Smooth muscle cell (in vitro differentiated cells): Measurements from ENCODE around the gene CAPN3. TPM values are rescaled to one million over a fixed set of nuclear protein-coding genes. Genes with fewer than 3 reads are reported as not detected.

Source experiments
- DNase-seq: peaks from one replicate; lab custom pipeline; 2025; ENCODE audit not compliant: unreplicated experiment; lab: John Stamatoyannopoulos, UW
- H2AFZ ChIP-seq: fragments of 200-600 bp; sonication (generic); 2 replicates; pipeline ENCODE4 v1.6.0; 2016; ENCODE audit warnings: antibody characterized with exemption, low read depth, mild to moderate bottlenecking
- H3F3A ChIP-seq: fragments of 200-600 bp; sonication (generic); 2 replicates; pipeline ENCODE4 v1.6.0; 2017; ENCODE audit warnings: antibody characterized with exemption, low read depth
- H3K27ac ChIP-seq: fragments of 200-600 bp; sonication (generic); 2 replicates; pipeline ENCODE4 v1.5.1; 2016; ENCODE audit warnings: low read depth, mild to moderate bottlenecking
- H3K27me3 ChIP-seq: fragments of 200-600 bp; sonication (generic); 2 replicates; pipeline ENCODE4 v1.6.1; 2016; ENCODE audit warnings: low read depth, mild to moderate bottlenecking
- H3K36me3 ChIP-seq: fragments of 200-600 bp; sonication (generic); 2 replicates; pipeline ENCODE4 v1.5.1; 2016; ENCODE audit warnings: low read depth
- H3K4me1 ChIP-seq: fragments of 200-600 bp; sonication (generic); 2 replicates; pipeline ENCODE4 v1.5.1; 2016; ENCODE audit warnings: low read depth
- H3K4me2 ChIP-seq: fragments of 200-600 bp; sonication (generic); 2 replicates; pipeline ENCODE4 v1.6.0; 2016; ENCODE audit warnings: mild to moderate bottlenecking
- H3K4me3 ChIP-seq: fragments of 200-600 bp; sonication (generic); 2 replicates; pipeline ENCODE4 v1.5.1; 2016; ENCODE audit warnings: mild to moderate bottlenecking
- H3K79me2 ChIP-seq: fragments of 200-600 bp; sonication (generic); 2 replicates; pipeline ENCODE4 v1.6.0; 2016; ENCODE audit warnings: low read depth, mild to moderate bottlenecking
- H3K9ac ChIP-seq: fragments of 200-600 bp; sonication (generic); 2 replicates; pipeline ENCODE4 v1.6.0; 2016; ENCODE audit warnings: low read depth
- H3K9me3 ChIP-seq: fragments of 200-600 bp; sonication (generic); replicated peaks from 2 replicates; pipeline ENCODE4 v1.5.1; 2016; ENCODE audit warnings: low read depth
- H4K20me1 ChIP-seq: fragments of 200-600 bp; sonication (generic); 2 replicates; pipeline ENCODE4 v1.6.0; 2016; ENCODE audit warnings: low read depth
- WGBS: methylation state at CpG from one replicate; pipeline ENCODE4 v1.1.7; 2016; ENCODE audit warnings: low lambda C conversion rate; 5-methylcytosine and 5-hydroxymethylcytosine counted together
- polyA plus RNA-seq: library from polyadenylated mRNA; unstranded; fragments of >200 nt; fragmentation: Nextera tagmentation; extraction: Ambion mirVana; gene quantifications from 2 replicates; pipeline ENCODE4 v1.2.1, GENCODE V29; 2016
- total RNA-seq: library from RNA; depleted of rRNA; stranded (reverse); fragments of >200 nt; gene quantifications from 2 replicates; pipeline ENCODE4 v1.2.3, GENCODE V29; 2014
- TF ChIP-seq, protein P1 (sequence below): fragments of 200-600 bp; sonication (generic); IDR thresholded peaks from 2 replicates; pipeline ENCODE4 v1.5.1; 2017; ENCODE audit warnings: borderline replicate concordance, mild to moderate bottlenecking, antibody characterized with exemption; ENCODE audit not compliant: insufficient read depth, poor library complexity, severe bottlenecking

Gene CAPN3
- total and polyA plus RNA-seq, 2 experiments from 2014 or later = 0.25 to 1.6 TPM

DNA sequence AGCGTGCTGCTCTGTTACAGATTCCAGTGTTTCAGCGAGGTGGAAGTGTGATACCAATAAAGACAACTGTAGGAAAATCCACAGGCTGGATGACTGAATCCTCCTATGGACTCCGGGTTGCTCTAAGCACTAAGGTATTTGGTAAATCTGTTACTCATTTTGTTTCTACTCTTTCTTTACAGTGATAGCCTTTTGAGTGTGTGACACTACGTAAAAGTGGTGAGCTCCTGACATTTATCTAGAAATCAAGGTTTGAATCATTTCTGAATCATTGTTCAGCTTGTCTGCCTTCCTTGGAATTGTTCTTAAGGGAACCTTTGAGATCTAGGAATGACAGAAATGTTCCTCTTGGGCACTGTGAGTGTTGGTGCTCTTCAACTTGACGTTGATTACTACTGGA lies 11.2 kb upstream of the CAPN3 start:
- Histone ChIP-seq H2AFZ (no peak overlapping the region), H3K4me2 (no peak overlapping the region), H3K4me3 (no peak overlapping the region), H3K36me3 (no peaks in the 10 kb centered on the region), H3F3A (no peaks in the 10 kb centered on the region), H3K9ac (no peak overlapping the region), H3K27me3 (no peaks in the 10 kb centered on the region), H3K9me3 (no peaks in the 10 kb centered on the region), H3K79me2 (no peaks in the 10 kb centered on the region), H4K20me1 (no peaks in the 10 kb centered on the region), H3K27ac (peak overlapping the region; percentile 22), H3K4me1 (no peaks in the 10 kb centered on the region)
- 54% methylated on average over 5 of the region's 5 CpGs for WGBS
- DNase-seq = no peak
- TF ChIP-seq, protein P1, sequence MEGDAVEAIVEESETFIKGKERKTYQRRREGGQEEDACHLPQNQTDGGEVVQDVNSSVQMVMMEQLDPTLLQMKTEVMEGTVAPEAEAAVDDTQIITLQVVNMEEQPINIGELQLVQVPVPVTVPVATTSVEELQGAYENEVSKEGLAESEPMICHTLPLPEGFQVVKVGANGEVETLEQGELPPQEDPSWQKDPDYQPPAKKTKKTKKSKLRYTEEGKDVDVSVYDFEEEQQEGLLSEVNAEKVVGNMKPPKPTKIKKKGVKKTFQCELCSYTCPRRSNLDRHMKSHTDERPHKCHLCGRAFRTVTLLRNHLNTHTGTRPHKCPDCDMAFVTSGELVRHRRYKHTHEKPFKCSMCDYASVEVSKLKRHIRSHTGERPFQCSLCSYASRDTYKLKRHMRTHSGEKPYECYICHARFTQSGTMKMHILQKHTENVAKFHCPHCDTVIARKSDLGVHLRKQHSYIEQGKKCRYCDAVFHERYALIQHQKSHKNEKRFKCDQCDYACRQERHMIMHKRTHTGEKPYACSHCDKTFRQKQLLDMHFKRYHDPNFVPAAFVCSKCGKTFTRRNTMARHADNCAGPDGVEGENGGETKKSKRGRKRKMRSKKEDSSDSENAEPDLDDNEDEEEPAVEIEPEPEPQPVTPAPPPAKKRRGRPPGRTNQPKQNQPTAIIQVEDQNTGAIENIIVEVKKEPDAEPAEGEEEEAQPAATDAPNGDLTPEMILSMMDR = no peak

- Histone ChIP-seq H3K9me3 (no peaks in the 10 kb centered on the region), H3K27me3 (no peaks in the 10 kb centered on the region), H4K20me1 (no peaks in the 10 kb centered on the region), H2AFZ (no peak overlapping the region), H3K9ac (no peak overlapping the region), H3K79me2 (no peaks in the 10 kb centered on the region), H3K27ac (peak overlapping the region; percentile 22), H3K36me3 (no peaks in the 10 kb centered on the region), H3K4me2 (no peak overlapping the region), H3K4me1 (no peaks in the 10 kb centered on the region), H3K4me3 (no peak overlapping the region), H3F3A (no peaks in the 10 kb centered on the region)
- no peak for DNase-seq
- TF ChIP-seq, protein P1 = no peak
- WGBS = 91% methylated on average over 2 of the region's 2 CpGs
These were observed 10.1 kb upstream of the CAPN3 start for GRCh38 chr15:42349186-42349585.

DNA sequence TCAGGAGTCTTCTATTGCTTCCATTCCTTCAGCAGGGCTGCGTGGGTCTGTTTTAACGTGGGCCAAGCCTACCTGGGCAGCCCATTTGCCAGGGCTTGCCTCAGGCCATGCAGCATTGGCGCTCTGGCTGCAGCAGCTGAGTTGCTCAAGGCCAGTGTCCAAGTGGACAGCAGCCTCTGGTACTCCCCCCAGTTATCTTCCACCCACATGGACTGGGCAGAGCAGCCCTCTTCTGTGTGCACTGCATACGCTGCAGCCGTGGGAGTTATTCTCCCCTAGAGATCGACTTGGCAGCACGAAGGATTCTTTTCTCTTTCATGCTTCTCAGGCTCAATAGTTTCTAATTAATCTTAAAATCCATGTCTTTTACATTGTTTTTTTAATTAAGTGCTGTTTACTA lies 6.9 kb upstream of the CAPN3 start:
- no peaks in the 10 kb centered on the region for H3K9me3 ChIP-seq
- H3K4me2 ChIP-seq = no peak overlapping the region
- no peaks in the 10 kb centered on the region for H3K79me2 ChIP-seq
- DNase-seq = no peak
- no peaks in the 10 kb centered on the region for H3F3A ChIP-seq
- TF ChIP-seq, protein P1 = no peak
- no peaks in the 10 kb centered on the region for H3K4me1 ChIP-seq
- no peak overlapping the region for H2AFZ ChIP-seq
- no peaks in the 10 kb centered on the region for H3K36me3 ChIP-seq
- H3K4me3 ChIP-seq = no peak overlapping the region
- H4K20me1 ChIP-seq = no peaks in the 10 kb centered on the region
- H3K9ac ChIP-seq = no peak overlapping the region
- no peak overlapping the region for H3K27ac ChIP-seq
- no peaks in the 10 kb centered on the region for H3K27me3 ChIP-seq
- WGBS = 86% methylated on average over 7 of the region's 7 CpGs

DNA sequence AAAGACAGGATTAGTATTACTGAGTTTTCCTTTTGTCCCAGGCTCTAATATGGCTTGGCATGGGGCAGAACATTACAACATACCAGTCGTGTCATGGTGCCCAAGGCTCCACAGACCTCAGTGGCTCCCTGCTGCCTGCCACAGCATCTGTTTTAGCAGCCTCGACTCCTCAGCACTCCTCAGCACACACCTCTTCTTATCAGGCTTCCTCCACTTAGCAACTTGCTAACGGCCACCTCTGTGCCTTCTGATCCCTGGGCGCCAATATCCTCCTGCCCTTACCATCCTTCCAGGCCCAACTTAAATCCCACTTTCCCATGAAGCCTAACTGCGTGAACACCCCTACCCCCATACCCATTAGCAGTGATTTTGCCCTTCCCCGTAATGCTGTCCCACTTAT lies 6.2 kb upstream of the CAPN3 start:
- H3K9me3 ChIP-seq = no peaks in the 10 kb centered on the region
- no peaks in the 10 kb centered on the region for H3K36me3 ChIP-seq
- no peaks in the 10 kb centered on the region for H3K4me1 ChIP-seq
- H3K4me2 ChIP-seq = no peak overlapping the region
- no peaks in the 10 kb centered on the region for H3K27me3 ChIP-seq
- no peak for DNase-seq
- no peaks in the 10 kb centered on the region for H3K79me2 ChIP-seq
- TF ChIP-seq, protein P1 = no peak
- no peak overlapping the region for H3K4me3 ChIP-seq
- no peak overlapping the region for H3K9ac ChIP-seq
- H3F3A ChIP-seq = no peaks in the 10 kb centered on the region
- no peak overlapping the region for H2AFZ ChIP-seq
- 85% methylated on average over 6 of the region's 6 CpGs for WGBS
- H4K20me1 ChIP-seq = no peaks in the 10 kb centered on the region
- no peak overlapping the region for H3K27ac ChIP-seq
